Measurements from ENCODE around the gene SPOCK1. TPM values are rescaled to one million over a fixed set of nuclear protein-coding genes. Genes with fewer than 3 reads are reported as not detected.

The SPOCK1 gene
- polyA plus RNA-seq, 3 donors = 1.8 to 5.7 (median 2.1) TPM

GRCh38 chr5:137453483-137454080 lies 45.5 kb downstream of the SPOCK1 start:
- Histone ChIP-seq H3K9ac (ENCODE audit: insufficient read depth, low read length, poor library complexity, severe bottlenecking) (no peak overlapping the region), H2AFZ (ENCODE audit: insufficient read depth, low read depth, low read length, poor library complexity, severe bottlenecking) (no peak overlapping the region), H3K27me3 (ENCODE audit: control insufficient read depth in 2 of 2, insufficient read depth in 2 of 2, low read length in 2 of 2) (no peaks in the 10 kb centered on the region), H4K20me1 (ENCODE audit: insufficient read depth, low read length) (no peaks in the 10 kb centered on the region), H3K36me3 (replicated peaks in 1 of 2; ENCODE audit: control insufficient read depth in 1 of 2, insufficient read depth in 2 of 2, low read length in 2 of 2) (no peaks in the 10 kb centered on the region), H3K79me2 (ENCODE audit: insufficient read depth, low read length) (no peaks in the 10 kb centered on the region), H3K27ac (ENCODE audit: low read depth in 1 of 2, low read length in 2 of 2) (no peak overlapping the region), H3K4me2 (replicated peaks; ENCODE audit: extremely low read depth, low read length, poor library complexity, severe bottlenecking) (no peak overlapping the region), H3K9me3 (replicated peaks in 1 of 2; ENCODE audit: control insufficient read depth in 1 of 2, insufficient read depth in 1 of 2, low read length in 2 of 2) (no peaks in the 10 kb centered on the region), H3K4me3 (replicated peaks in 1 of 3; ENCODE audit: low read depth in 2 of 3, low read length in 3 of 3) (no peak overlapping the region), H3K4me1 (ENCODE audit: control insufficient read depth in 1 of 2, insufficient read depth in 2 of 2, low read length in 2 of 2) (no peaks in the 10 kb centered on the region)
- Mint-ChIP-seq H3K36me3 (no peaks in the 10 kb centered on the region), H3K27me3 (ENCODE audit: low read depth in 3 of 3) (peaks cover 0 to 4% (median 3%) of the 10 kb centered on the region in 3 donors), H3K4me3 (no peak overlapping the region), H3K4me1 (no peaks in the 10 kb centered on the region), H3K27ac (no peak overlapping the region), H3K9me3 (peaks cover 0 to 2% (median 0%) of the 10 kb centered on the region in 7 donors)
- WGBS (ENCODE audit: insufficient coverage) = 74% methylated on average over 3 of the region's 6 CpGs
- DNase-seq = no peak
- intact Hi-C loops (cut with micrococcal nuclease) = no loop called here
- TF ChIP-seq, protein P1, sequence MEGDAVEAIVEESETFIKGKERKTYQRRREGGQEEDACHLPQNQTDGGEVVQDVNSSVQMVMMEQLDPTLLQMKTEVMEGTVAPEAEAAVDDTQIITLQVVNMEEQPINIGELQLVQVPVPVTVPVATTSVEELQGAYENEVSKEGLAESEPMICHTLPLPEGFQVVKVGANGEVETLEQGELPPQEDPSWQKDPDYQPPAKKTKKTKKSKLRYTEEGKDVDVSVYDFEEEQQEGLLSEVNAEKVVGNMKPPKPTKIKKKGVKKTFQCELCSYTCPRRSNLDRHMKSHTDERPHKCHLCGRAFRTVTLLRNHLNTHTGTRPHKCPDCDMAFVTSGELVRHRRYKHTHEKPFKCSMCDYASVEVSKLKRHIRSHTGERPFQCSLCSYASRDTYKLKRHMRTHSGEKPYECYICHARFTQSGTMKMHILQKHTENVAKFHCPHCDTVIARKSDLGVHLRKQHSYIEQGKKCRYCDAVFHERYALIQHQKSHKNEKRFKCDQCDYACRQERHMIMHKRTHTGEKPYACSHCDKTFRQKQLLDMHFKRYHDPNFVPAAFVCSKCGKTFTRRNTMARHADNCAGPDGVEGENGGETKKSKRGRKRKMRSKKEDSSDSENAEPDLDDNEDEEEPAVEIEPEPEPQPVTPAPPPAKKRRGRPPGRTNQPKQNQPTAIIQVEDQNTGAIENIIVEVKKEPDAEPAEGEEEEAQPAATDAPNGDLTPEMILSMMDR (IDR thresholded peaks at IDR 0.05) = no peak

GRCh38 chr5:137450759-137451158 lies 48.4 kb downstream of the SPOCK1 start:
- WGBS (ENCODE audit: insufficient coverage) = 84% methylated on average over 3 of the region's 3 CpGs
- no peaks in the 10 kb centered on the region for H3K4me1 ChIP-seq (ENCODE audit: control insufficient read depth in 1 of 2, insufficient read depth in 2 of 2, low read length in 2 of 2)
- TF ChIP-seq, protein P1 (IDR thresholded peaks at IDR 0.05) = no peak
- H3K4me2 ChIP-seq (replicated peaks; ENCODE audit: extremely low read depth, low read length, poor library complexity, severe bottlenecking) = no peak overlapping the region
- intact Hi-C loops (cut with micrococcal nuclease) = no loop called here
- no peak for DNase-seq
- no peak overlapping the region for H3K27ac ChIP-seq (ENCODE audit: low read depth in 1 of 2, low read length in 2 of 2)
- H3K79me2 ChIP-seq (ENCODE audit: insufficient read depth, low read length) = no peaks in the 10 kb centered on the region
- no peaks in the 10 kb centered on the region for H3K36me3 ChIP-seq (replicated peaks in 1 of 2; ENCODE audit: control insufficient read depth in 1 of 2, insufficient read depth in 2 of 2, low read length in 2 of 2)
- no peak overlapping the region for H3K4me3 Mint-ChIP-seq
- H3K9me3 ChIP-seq (replicated peaks in 1 of 2; ENCODE audit: control insufficient read depth in 1 of 2, insufficient read depth in 1 of 2, low read length in 2 of 2) = no peaks in the 10 kb centered on the region
- peaks cover 0 to 6% (median 5%) of the 10 kb centered on the region in 3 donors for H3K27me3 Mint-ChIP-seq (ENCODE audit: low read depth in 3 of 3)
- no peaks in the 10 kb centered on the region for H3K4me1 Mint-ChIP-seq
- no peak overlapping the region for H3K9ac ChIP-seq (ENCODE audit: insufficient read depth, low read length, poor library complexity, severe bottlenecking)
- no peaks in the 10 kb centered on the region for H3K27me3 ChIP-seq (ENCODE audit: control insufficient read depth in 2 of 2, insufficient read depth in 2 of 2, low read length in 2 of 2)
- peaks cover 0 to 2% (median 0%) of the 10 kb centered on the region in 7 donors for H3K9me3 Mint-ChIP-seq
- no peak overlapping the region for H2AFZ ChIP-seq (ENCODE audit: insufficient read depth, low read depth, low read length, poor library complexity, severe bottlenecking)
- no peak overlapping the region for H3K27ac Mint-ChIP-seq
- no peaks in the 10 kb centered on the region for H4K20me1 ChIP-seq (ENCODE audit: insufficient read depth, low read length)
- no peak overlapping the region for H3K4me3 ChIP-seq (replicated peaks in 1 of 3; ENCODE audit: low read depth in 2 of 3, low read length in 3 of 3)
- no peaks in the 10 kb centered on the region for H3K36me3 Mint-ChIP-seq
